BLaER1 treated with 17β-estradiol and CSF1 and Interleukin-3, amounts not matched to agents 10 nM and 100 nM (cell line): Measurements from ENCODE around the gene STMND1.

ENCODE experiments used
- H3K27ac ChIP-seq, 11 experiments: shearing (Covaris generic); formaldehyde crosslinking; 2 replicates each; pipeline ENCODE4 v1.8.1; 2022
- H3K27me3 ChIP-seq, 11 experiments: shearing (Covaris generic); formaldehyde crosslinking; 2 replicates each; pipeline ENCODE4 v1.8.1; 2022
- H3K36me3 ChIP-seq, 11 experiments: shearing (Covaris generic); formaldehyde crosslinking; 2 replicates each; pipeline ENCODE4 v1.8.1; 2022
- H3K4me1 ChIP-seq, 10 experiments: shearing (Covaris generic); formaldehyde crosslinking; 2 replicates each; pipeline ENCODE4 v1.8.1; 2022
- H3K4me2 ChIP-seq, 11 experiments: shearing (Covaris generic); formaldehyde crosslinking; 2 replicates each; pipeline ENCODE4 v1.8.1; 2022
- H3K4me3 ChIP-seq, 10 experiments: shearing (Covaris generic); formaldehyde crosslinking; 2 replicates each; pipeline ENCODE4 v1.8.1; 2022
- H3K9ac ChIP-seq, 11 experiments: shearing (Covaris generic); formaldehyde crosslinking; 2 replicates each; pipeline ENCODE4 v1.8.1; 2022
- H3K9me3 ChIP-seq, 11 experiments: shearing (Covaris generic); formaldehyde crosslinking; replicated peaks in 1 of 11; 2 replicates each; pipeline ENCODE4 v1.8.1; 2022
- H4K20me1 ChIP-seq, 11 experiments: shearing (Covaris generic); formaldehyde crosslinking; 2 replicates each; pipeline ENCODE4 v1.8.1; 2022
- Cebpa-rat ChIP-seq, 11 experiments: shearing (Covaris generic); IDR thresholded peaks; 2 replicates each; pipeline ENCODE4 v1.8.1; 2022

Gene STMND1

DNA sequence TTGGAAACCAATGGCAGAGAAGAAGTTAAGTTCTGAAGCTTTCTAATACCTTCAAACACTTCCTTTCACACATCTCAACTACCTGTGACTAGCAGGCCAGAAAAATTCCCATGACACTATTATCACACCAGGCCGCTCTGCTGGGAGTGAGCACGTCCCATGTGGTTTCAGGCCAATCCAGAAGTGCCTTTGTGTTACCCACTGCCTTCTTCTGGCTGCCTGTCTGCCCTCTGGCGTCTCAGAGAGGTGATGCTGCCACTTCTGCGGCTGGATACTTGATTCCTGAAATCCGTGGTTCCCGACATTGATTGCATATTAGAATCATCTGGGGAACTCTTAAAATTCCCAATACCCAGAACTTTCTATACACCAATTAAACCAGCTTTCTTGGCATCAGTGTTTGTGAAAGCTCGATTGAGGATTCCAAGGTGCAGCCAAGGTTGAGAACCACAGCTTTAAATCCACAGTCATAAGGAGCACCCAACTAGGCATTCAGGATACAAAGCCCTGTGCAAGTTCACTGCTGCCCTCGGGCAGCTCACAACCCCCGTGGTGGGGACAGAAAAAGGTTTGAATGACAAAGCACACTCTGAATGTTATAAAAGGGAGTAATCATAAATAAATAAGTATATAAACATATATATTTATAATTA, 65.6 kb downstream of the STMND1 start:
- Histone ChIP-seq H3K36me3 (no peaks in the 10 kb centered on the region), H3K4me2 (no peak overlapping the region), H4K20me1 (no peaks in the 10 kb centered on the region), H3K9me3 (peaks cover 0 to 16% (median 6%) of the 10 kb centered on the region in 11 experiments; a peak in 7 of 22 replicates), H3K4me3 (no peak overlapping the region), H3K9ac (no peak overlapping the region), H3K27ac (no peak overlapping the region), H3K4me1 (peaks cover 0 to 6% (median 0%) of the 10 kb centered on the region in 10 experiments; a peak in 1 of 20 replicates), H3K27me3 (no peaks in the 10 kb centered on the region)
- TF ChIP-seq Cebpa-rat (IDR thresholded peaks at IDR 0.05): no peak

DNA sequence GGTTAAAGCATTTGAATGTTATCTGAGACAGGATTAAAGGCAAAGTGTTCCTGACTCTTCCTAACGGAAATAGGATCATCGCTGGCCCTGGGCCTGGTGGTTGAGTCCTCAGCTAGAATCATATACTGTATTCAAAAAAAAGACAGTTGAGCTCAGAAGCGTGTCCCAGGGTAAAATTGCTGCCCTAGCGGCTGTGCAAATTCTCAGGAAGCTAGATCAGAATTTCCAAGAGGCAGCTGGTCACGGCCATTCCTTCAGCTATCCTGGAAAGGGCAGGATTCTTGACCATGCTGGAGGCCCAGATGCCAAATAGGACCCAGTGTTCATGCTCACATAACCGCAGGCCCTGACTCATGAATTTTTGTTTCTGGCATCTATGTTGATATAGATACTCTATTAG, 67.4 kb downstream of the STMND1 start:
- no peaks in the 10 kb centered on the region for H4K20me1 ChIP-seq
- no peak overlapping the region for H3K4me3 ChIP-seq

DNA sequence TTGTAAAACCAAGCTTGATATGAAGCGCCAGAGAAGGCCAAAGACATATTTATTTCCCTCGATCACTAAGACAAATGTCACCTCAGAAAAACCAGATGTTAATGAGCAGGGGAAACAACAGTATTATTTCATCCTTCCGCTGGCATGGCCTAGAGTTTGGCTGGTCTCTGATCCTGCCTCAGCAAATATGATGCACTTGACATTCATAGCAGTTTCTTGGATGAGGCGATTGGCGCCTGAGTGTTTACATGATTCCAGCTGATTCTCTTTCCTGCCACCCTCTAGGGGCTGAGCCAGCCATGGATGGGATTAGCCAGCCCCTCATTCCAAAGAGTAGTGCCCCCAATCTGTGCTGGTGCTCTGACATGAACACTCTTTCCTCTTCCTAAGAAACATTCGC, 67.9 kb downstream of the STMND1 start:
- TF ChIP-seq Cebpa-rat (IDR thresholded peaks at IDR 0.05): no peak
- Histone ChIP-seq H3K4me3 (no peak overlapping the region), H3K4me2 (no peak overlapping the region), H4K20me1 (no peaks in the 10 kb centered on the region), H3K27me3 (no peaks in the 10 kb centered on the region), H3K36me3 (no peaks in the 10 kb centered on the region), H3K4me1 (peaks cover 0 to 6% (median 0%) of the 10 kb centered on the region in 10 experiments; a peak in 1 of 20 replicates), H3K9me3 (0 out of 22 replicates have a peak, but pooled peaks cover 0 to 4% (median 0%) of the 10 kb centered on the region in 11 experiments), H3K27ac (no peak overlapping the region), H3K9ac (no peak overlapping the region)

More for the DNA sequence above, 67.4 kb downstream of the STMND1 start:
- H3K4me2 ChIP-seq: no peak overlapping the region
- H3K4me1 ChIP-seq: peaks cover 0 to 6% (median 0%) of the 10 kb centered on the region in 10 experiments; a peak in 1 of 20 replicates
- TF ChIP-seq Cebpa-rat (IDR thresholded peaks at IDR 0.05): no peak
- H3K36me3 ChIP-seq: no peaks in the 10 kb centered on the region
- peaks cover 0 to 5% (median 0%) of the 10 kb centered on the region in 11 experiments; a peak in 3 of 22 replicates for H3K9me3 ChIP-seq
- H3K27ac ChIP-seq: no peak overlapping the region
- no peak overlapping the region for H3K9ac ChIP-seq
- no peaks in the 10 kb centered on the region for H3K27me3 ChIP-seq

DNA sequence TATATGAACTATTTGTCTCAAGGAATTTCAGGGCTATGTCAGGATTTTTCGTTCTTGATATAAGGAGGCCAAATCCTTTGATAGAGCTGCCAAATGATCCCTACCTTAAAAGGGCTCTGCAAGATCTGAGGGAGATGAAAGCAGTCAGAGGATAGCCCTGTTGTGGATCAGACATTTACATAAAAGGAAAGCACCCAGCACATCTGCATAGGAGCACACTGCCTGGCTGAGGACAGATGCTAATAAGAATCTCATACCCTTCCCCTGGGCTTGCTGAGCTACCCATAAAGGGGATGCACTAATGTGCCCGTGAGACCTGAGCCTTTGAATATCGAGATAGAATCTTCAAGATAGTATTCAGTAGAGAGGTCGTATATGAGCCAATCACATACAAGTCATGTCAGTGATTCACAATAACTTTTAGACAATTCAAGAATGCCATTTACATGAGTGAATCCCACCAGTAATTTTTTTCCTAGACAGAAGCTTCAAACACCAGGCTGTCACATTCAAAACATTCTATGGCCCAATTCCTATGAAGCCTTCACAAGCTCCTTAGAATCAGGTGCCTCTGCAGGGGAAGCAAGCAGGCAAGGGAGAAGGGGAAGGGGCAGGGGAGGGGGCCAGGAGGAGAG, 71.1 kb downstream of the STMND1 start:
- Histone ChIP-seq H3K4me3 (no peak overlapping the region), H3K9me3 (peaks cover 0 to 22% (median 13%) of the 10 kb centered on the region in 11 experiments; a peak in 17 of 22 replicates), H3K9ac (no peak overlapping the region), H3K4me2 (no peak overlapping the region), H3K27me3 (no peaks in the 10 kb centered on the region), H3K27ac (no peak overlapping the region), H3K36me3 (no peaks in the 10 kb centered on the region), H4K20me1 (no peaks in the 10 kb centered on the region), H3K4me1 (peaks cover 0 to 10% (median 6%) of the 10 kb centered on the region in 10 experiments; a peak in 8 of 20 replicates)
- no peak for TF ChIP-seq Cebpa-rat (IDR thresholded peaks at IDR 0.05)

DNA sequence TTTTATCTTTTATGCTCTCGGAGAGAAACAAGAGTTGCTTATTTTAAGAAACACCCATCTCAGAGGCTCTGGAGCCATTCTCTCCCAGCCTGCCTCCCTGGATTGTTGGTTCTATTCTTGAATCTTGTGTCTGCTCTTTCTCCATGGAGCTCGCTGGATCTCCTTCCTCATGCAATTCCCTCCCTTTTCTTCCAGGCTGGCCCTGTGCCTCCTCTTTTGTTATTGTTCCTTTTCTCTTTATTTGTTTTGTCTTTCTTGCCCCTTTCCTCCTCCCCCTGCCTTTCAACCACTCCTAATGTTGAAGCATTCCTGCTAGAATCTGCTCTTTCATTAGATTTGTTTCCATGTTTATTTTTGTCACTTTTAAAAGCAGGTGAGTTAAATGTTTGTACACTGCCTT, 76.5 kb downstream of the STMND1 start:
- Histone ChIP-seq H4K20me1 (no peaks in the 10 kb centered on the region), H3K27me3 (no peaks in the 10 kb centered on the region), H3K4me3 (no peak overlapping the region), H3K9ac (no peak overlapping the region), H3K9me3 (peaks cover 10 to 36% (median 15%) of the 10 kb centered on the region in 11 experiments; a peak in 19 of 22 replicates), H3K4me1 (peaks cover 5 to 19% (median 9%) of the 10 kb centered on the region in 10 experiments; a peak in 12 of 20 replicates), H3K27ac (no peak overlapping the region; a peak in 1 of 22 replicates), H3K4me2 (no peak overlapping the region; a peak in 1 of 22 replicates), H3K36me3 (no peaks in the 10 kb centered on the region)
- no peak for TF ChIP-seq Cebpa-rat (IDR thresholded peaks at IDR 0.05)

DNA sequence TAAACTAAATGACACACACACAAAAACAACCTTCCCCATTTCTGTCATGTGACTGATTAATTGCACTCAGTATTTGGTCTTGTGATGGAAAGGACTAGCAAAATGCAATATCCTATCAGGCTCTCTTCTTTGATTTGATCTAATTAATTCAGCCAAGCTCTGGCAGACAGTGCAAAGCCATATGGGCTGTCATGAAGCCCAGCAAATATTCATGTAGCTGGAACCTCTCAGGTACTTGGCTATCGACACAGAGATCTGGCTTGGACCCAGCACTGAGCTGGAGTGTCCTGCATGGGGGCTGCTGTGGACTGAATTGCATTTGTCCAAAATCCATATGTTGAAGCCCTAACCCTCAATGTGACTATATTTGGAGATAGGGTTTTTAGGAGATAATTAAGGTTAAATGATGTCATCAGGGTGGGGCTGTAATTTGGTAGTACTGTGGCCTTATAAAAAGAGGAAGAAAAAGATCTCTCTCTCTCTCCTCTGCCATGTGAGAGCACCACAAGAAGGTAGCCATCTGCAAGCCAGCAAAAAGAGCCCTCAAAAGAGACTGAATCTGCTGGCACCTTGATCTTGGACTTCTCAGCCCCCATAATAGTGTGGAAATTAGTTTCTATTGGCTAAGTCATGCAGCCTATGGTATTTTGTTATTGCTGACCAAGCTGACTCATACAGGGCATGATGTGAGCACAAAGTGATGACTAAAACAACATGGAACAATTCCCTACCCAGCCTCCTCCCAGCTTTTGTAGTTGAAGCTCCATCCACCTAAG, 77.1 kb downstream of the STMND1 start:
- Histone ChIP-seq H3K9me3 (peaks cover 10 to 36% (median 15%) of the 10 kb centered on the region in 11 experiments; a peak in 19 of 22 replicates), H3K9ac (no peak overlapping the region), H3K4me3 (no peak overlapping the region), H3K27me3 (no peaks in the 10 kb centered on the region), H3K36me3 (no peaks in the 10 kb centered on the region), H4K20me1 (no peaks in the 10 kb centered on the region), H3K4me1 (peaks cover 5 to 20% (median 9%) of the 10 kb centered on the region in 10 experiments; a peak in 12 of 20 replicates), H3K4me2 (peak overlapping the region in 3 of 11 experiments; percentile 0 to 18 (median 14); a peak in 3 of 22 replicates), H3K27ac (no peak overlapping the region; a peak in 1 of 22 replicates)
- no peak for TF ChIP-seq Cebpa-rat (IDR thresholded peaks at IDR 0.05)

DNA sequence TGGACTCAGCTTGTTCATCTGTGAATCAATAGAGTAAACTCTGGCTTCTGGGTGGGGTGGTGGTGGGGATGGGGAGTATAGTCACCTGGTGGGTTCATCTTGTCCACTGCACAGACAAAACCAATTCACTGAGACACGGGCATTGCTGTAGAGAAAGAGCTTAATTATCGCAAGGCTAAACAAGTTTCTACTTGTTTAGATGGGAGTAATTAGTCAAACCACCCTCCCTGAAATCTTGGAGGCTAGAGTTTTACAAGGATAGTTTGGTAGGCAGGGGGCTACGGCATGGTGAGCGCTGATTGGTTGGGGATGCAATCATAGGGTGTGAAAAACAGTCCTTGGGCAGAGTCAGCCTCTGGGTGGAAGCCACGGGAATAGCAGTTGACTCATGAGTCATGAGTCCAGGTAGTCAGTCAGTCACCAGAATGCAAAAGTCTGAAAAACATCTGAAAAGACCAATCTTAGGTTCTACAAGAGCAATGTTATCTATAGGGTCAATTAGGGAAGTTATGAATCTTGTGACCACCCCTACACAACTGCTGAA, 77.8 kb downstream of the STMND1 start:
- Histone ChIP-seq H3K9ac (no peak overlapping the region), H3K27ac (no peak overlapping the region), H3K4me2 (peak overlapping the region in 1 of 11 experiments; percentile 18; a peak in 3 of 22 replicates), H3K36me3 (no peaks in the 10 kb centered on the region), H3K27me3 (no peaks in the 10 kb centered on the region), H3K9me3 (peaks cover 10 to 36% (median 15%) of the 10 kb centered on the region in 11 experiments; a peak in 19 of 22 replicates), H4K20me1 (no peaks in the 10 kb centered on the region), H3K4me3 (no peak overlapping the region), H3K4me1 (peaks cover 5 to 20% (median 9%) of the 10 kb centered on the region in 10 experiments; a peak in 12 of 20 replicates)
- TF ChIP-seq Cebpa-rat (IDR thresholded peaks at IDR 0.05): no peak
